Measurements from ENCODE around the gene ATP5PD.
"Not testable (repeated sequence)": the region's sequence is repeated elsewhere in the genome, so short reads cannot be mapped to it uniquely, and the experiment has no call there.

ATP5PD gene

GRCh38 chr17:75059369-75060345, 12.9 kb upstream of the ATP5PD start:
- in situ Hi-C loops (cut with HindIII; ENCODE audit: low pct_unique_long_range_greater_than_20kb, low sequenced_read_pairs) = no loop called here
- peak; percentile 66 to 72 for DNase-seq (ENCODE audit: low read depth in 1 of 2, low spot score in 1 of 2)
- no peak for TF ChIP-seq JUND (IDR thresholded peaks at IDR 0.05; ENCODE audit: low read depth)

GRCh38 chr17:75051941-75052340, 5.2 kb upstream of the ATP5PD start:
- in situ Hi-C loops (cut with HindIII; ENCODE audit: low pct_unique_long_range_greater_than_20kb, low sequenced_read_pairs) = no loop called here
- TF ChIP-seq JUND (IDR thresholded peaks at IDR 0.05; ENCODE audit: low read depth) = no peak
- no peak for DNase-seq (ENCODE audit: low read depth in 1 of 2, low spot score in 1 of 2)

GRCh38 chr17:75049706-75050105, 2.9 kb upstream of the ATP5PD start:
- in situ Hi-C loops (cut with HindIII; ENCODE audit: low pct_unique_long_range_greater_than_20kb, low sequenced_read_pairs) = no loop called here
- DNase-seq (ENCODE audit: low read depth in 1 of 2, low spot score in 1 of 2) = no peak
- no peak for TF ChIP-seq JUND (IDR thresholded peaks at IDR 0.05; ENCODE audit: low read depth)

GRCh38 chr17:75049057-75049456, 2.3 kb upstream of the ATP5PD start:
- in situ Hi-C loops (cut with HindIII; ENCODE audit: low pct_unique_long_range_greater_than_20kb, low sequenced_read_pairs) = no loop called here
- no peak for TF ChIP-seq JUND (IDR thresholded peaks at IDR 0.05; ENCODE audit: low read depth)
- DNase-seq (ENCODE audit: low read depth in 1 of 2, low spot score in 1 of 2) = no peak

GRCh38 chr17:75048249-75048878, 1.6 kb upstream of the ATP5PD start:
- no peak for TF ChIP-seq JUND (IDR thresholded peaks at IDR 0.05; ENCODE audit: low read depth)
- in situ Hi-C loops (cut with HindIII; ENCODE audit: low pct_unique_long_range_greater_than_20kb, low sequenced_read_pairs) = no loop called here
- DNase-seq (ENCODE audit: low read depth in 1 of 2, low spot score in 1 of 2) = no peak

GRCh38 chr17:75047398-75048098, 779 bp upstream of the ATP5PD start:
- TF ChIP-seq JUND (IDR thresholded peaks at IDR 0.05; ENCODE audit: low read depth) = no peak
- in situ Hi-C loops (cut with HindIII; ENCODE audit: low pct_unique_long_range_greater_than_20kb, low sequenced_read_pairs) = no loop called here
- no peak for DNase-seq (ENCODE audit: low read depth in 1 of 2, low spot score in 1 of 2)

GRCh38 chr17:75045946-75046406, 793 bp downstream of the ATP5PD start:
- in situ Hi-C loops (cut with HindIII; ENCODE audit: low pct_unique_long_range_greater_than_20kb, low sequenced_read_pairs); DNase-seq (ENCODE audit: low read depth in 1 of 2, low spot score in 1 of 2): not testable (repeated sequence)

- no peak for TF ChIP-seq JUND (IDR thresholded peaks at IDR 0.05; ENCODE audit: low read depth)
- in situ Hi-C loops (cut with HindIII; ENCODE audit: low pct_unique_long_range_greater_than_20kb, low sequenced_read_pairs) = no loop called here
- no peak for DNase-seq (ENCODE audit: low read depth in 1 of 2, low spot score in 1 of 2)
Measured at GRCh38 chr17:75044716-75045115, 2.1 kb downstream of the ATP5PD start.

- in situ Hi-C loops (cut with HindIII; ENCODE audit: low pct_unique_long_range_greater_than_20kb, low sequenced_read_pairs); DNase-seq (ENCODE audit: low read depth in 1 of 2, low spot score in 1 of 2): not testable (repeated sequence)
Measured at GRCh38 chr17:75043789-75044188, 3.0 kb downstream of the ATP5PD start.

GRCh38 chr17:75041656-75042280, 5.0 kb downstream of the ATP5PD start:
- in situ Hi-C loops (cut with HindIII; ENCODE audit: low pct_unique_long_range_greater_than_20kb, low sequenced_read_pairs) = no loop called here
- DNase-seq (ENCODE audit: low read depth in 1 of 2, low spot score in 1 of 2) = no peak
- no peak for TF ChIP-seq JUND (IDR thresholded peaks at IDR 0.05; ENCODE audit: low read depth)

- DNase-seq (ENCODE audit: low read depth in 1 of 2, low spot score in 1 of 2) = no peak
- TF ChIP-seq JUND (IDR thresholded peaks at IDR 0.05; ENCODE audit: low read depth) = no peak
- in situ Hi-C loops (cut with HindIII; ENCODE audit: low pct_unique_long_range_greater_than_20kb, low sequenced_read_pairs) = no loop called here
Measured at GRCh38 chr17:75039238-75039637, 7.5 kb downstream of the ATP5PD start.

- no peak for DNase-seq (ENCODE audit: low read depth in 1 of 2, low spot score in 1 of 2)
- in situ Hi-C loops (cut with HindIII; ENCODE audit: low pct_unique_long_range_greater_than_20kb, low sequenced_read_pairs) = no loop called here
- TF ChIP-seq JUND (IDR thresholded peaks at IDR 0.05; ENCODE audit: low read depth) = no peak
Measured at GRCh38 chr17:75036643-75037268, 10.0 kb downstream of the ATP5PD start.
